NCI-H128 (cell line): ENCODE measurements around the gene PTGFRN.
A peak's percentile ranks its signal among the peaks of the same experiment; 100 is the strongest.
"Not testable (repeated sequence)": the region's sequence is repeated elsewhere in the genome, so short reads cannot be mapped to it uniquely, and the experiment has no call there.

Experiments
- DNase-seq: peaks from one replicate; lab custom pipeline; 2025; ENCODE audit not compliant: unreplicated experiment; lab: John Stamatoyannopoulos, UW

PTGFRN gene

DNA sequence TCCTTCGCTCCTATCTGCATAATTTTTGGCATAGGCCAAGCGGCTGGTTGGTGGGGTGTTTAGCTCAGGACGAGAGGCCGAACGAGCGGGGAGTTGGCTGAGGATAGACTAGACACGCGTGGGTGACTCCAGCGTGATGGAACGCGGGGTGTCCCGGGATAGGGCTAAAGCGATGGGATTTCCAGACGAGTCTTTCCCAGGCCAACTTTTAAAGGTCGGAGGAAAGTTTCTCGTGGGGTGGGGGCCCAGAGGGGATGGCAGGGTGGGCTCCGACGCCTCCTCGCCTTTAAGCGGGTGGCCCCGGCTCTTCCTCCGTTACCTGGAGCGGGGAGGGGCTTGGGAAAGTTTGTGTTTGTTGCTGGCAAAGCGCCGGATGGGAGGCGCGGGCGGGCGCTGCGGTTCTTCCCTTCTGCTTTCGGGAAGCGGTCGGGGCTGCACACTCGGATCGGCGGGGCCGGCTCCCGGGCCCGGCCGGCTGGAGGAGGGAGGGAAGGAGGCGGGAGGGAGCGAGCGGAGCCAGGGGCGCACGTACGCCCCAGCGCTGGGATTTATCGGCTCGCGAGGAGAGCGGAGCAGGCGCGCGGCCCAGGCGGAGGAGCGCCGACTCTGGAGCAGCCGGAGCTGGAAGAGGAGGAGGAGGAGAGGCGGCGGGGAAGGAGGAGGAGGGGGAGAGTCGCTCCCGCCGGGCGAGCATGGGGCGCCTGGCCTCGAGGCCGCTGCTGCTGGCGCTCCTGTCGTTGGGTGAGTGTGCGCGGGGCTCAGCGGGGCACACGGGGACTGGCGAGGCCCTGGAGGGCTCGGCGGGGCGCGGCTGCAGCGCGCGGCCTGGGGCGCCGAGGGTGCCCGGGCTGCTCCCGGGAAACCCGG, at the start of gene PTGFRN:
PTGFRN (plus strand) TSS at position 405 of the 867 bp plus-strand sequence; CDS start at position 693, 288 bp downstream.
- peak; percentile 30 for DNase-seq

DNA sequence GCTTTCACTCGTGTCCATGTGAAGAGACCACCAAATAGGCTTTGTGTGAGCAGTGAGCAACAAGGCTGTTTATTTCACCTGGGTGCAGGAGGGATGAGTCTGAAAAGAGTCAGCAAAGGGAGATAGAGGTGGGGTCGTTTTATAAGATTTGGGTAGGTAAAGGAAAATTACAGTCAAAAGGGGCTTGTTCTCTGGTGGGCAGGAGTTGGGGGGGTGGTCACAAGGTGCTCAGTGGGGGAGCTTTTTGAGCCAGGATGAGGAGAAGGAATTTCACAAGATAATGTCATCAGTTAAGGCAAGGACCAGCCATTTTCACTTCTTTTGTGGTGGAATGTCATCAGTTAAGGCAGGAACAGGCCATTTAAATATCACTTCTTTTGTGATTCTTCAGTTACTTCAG, 49.5 kb upstream of the PTGFRN start:
- DNase-seq: not testable (repeated sequence)

DNA sequence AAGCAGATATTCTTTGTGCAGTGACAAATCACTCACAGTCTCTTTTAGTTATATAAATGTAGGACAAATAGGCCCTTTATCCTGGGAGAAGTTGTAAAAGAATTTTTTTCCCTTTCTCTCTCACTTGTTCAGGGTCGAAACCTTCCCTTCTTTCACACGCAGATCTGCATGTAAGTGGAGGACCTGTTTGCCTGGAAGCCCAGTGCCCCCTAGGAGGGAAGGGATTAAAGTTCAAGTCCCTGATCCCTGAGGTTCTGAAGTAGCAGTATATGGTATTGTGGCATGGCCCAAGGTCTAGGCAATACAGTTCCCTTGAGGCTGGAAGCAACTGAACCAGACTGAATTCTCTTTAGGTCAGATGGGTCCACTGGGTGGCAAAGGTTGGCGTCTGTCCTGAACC, 48.6 kb upstream of the PTGFRN start:
- DNase-seq: no peak

DNA sequence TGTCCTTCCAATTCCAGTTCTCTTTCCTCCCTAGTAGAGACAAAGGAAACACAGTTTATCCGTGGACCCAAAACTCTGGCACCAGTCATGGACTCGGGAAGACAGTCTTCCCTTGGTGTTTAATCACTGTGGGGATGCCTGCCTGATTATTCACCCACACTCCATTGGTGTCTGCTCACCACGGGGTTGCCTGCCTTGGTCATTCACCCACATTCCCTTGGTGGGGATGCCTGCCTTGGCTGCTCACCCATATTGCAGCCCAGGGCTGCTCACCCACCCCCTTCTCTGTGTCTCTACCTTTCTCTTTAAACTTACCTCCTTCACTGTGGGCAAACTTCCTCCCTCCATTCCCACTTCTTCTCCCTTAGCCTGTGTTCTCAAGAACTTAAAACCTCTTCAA, 46.7 kb upstream of the PTGFRN start:
- not testable (repeated sequence) for DNase-seq

DNA sequence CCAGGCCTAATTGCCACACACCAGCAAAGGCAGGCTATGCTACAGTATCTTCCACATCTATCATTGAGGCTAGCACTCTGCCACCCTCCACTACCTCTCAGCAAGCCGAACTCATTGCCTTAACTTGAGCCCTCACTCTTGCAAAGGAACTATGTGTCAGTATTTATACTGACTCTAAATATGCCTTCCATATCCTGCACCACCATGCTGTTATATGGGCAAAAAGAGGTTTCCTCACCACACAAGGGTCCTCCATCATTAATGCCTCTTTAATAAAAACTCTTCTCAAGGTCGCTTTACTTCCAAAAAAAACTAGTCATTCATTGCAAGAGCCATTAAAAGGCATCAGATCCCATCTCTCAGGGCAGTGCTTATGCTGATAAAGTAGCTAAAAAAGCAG, 43.2 kb upstream of the PTGFRN start:
- not testable (repeated sequence) for DNase-seq

DNA sequence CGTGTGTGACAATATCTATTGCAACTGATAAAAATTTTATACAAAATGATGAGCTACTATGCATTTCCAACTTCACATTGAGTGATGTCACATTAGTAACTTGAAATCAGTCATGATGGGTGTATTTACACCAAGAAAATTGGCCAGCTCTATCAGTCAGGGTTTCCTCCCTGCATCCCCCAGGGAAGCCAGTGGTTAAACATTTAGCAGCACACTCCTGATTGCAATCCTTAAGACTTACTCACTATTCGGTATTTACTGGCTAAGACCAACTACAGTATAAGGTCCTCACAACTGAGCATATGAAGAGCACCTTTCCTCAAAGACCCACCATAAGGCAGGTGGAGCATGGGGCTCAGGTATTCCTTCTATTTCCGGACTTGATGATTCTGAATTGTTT, 41.3 kb upstream of the PTGFRN start:
- no peak for DNase-seq

DNA sequence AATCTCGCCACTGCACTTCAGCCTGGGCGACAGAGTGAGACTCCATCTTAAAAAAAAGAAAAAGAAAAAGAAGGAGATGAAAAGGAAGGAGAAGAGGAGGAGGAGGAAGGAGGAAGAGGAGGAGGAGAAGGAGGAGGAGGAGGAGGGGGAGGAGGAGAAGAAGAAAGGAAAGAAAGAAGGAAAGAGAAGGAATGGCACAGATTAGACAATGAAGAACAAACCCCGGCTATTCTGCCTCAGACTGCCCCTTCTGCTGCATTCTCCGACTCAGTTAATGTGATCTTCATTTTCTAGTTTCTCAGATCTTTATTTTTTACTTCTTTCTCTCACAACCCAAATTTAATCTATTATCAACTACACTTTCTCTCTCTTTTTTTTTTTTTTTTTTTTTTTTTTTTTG, 40.1 kb upstream of the PTGFRN start:
- DNase-seq: no peak

DNA sequence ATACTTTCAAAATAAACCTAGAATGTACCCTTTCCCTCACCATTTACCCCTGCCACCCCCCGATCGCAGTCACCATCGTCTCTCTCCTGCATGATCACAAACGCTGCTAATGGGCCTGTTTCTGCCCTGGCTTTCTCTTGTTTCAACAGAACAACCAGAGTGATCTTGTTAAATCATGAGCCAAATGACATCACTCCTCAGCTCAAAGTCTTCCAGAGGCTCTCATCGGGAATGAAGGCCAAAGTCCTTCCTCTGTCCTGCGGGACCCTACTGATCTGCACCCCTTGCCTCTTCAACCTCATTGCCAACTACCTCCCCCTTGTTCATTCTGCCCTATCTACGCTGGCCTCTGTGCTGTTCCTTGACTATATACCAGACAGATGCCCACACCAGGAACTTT, 39.4 kb upstream of the PTGFRN start:
- no peak for DNase-seq

DNA sequence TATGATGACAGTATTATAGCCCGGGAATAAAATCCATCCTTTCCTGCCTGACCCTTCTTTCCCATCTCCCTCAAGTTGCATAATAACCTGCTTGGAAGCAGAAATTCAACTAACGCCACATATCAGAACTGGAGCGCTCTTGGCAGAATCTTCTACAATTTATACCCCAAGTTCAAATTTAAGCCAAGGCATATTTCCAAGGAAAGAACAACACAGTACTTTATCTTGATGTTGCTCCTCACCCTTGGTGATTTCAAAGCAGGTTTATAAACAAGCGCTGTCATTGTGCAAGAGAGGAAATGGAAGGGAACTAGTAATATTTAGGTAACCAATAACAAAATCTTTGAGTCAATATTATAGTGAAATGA, 38.0 kb upstream of the PTGFRN start:
- no peak for DNase-seq

DNA sequence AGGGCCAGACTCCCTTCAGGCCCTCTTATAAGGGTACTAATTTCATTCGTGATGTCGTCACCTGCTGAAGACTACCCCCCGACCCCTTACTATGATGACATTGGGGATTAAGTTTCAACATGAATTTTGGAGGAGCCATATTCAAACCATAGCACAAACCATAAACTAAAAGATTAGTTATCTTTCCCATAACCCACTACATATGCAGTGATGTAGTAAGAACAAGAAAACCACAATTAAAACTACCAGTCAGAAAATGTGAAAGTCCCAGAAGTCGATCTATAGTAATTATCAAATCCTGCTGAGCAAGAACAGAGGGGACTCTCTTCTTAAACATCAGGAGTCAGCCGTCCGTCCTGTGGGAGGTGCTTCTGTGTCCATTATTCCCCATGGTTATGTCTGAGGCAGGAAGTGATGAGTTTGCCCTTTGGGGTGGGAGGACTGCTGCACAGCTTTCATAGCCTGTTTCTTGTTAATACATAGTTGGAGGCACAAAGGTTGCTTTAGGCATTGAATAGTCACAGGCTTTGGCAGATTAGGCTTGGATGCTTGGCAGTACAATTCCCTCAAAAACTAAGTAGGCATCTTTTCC, 35.9 kb upstream of the PTGFRN start:
- no peak for DNase-seq

DNA sequence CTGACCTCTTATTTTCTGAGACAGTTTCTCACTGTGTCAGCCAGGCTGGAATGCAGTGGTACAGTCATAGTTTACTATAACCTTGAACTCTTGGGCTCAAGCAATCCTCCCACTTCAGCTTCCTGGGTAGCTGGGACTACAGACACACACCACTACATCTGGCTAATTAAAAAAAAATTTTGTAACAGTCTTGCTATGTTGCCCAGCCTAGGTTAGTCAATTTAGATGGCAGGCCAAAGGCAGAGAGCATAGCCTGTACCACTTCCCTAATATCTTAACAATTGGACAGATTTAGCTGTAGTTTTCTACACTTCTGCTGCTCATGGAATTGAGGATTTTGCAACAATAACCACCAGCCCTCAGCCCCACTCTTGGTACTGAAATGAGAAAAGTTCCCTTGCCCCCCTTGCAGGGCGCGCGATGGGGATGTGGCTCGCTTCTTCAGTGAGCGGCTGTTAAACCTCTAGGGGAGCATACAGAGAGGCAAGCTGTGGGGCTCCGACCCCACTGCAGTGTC, 34.9 kb upstream of the PTGFRN start:
- DNase-seq: no peak

DNA sequence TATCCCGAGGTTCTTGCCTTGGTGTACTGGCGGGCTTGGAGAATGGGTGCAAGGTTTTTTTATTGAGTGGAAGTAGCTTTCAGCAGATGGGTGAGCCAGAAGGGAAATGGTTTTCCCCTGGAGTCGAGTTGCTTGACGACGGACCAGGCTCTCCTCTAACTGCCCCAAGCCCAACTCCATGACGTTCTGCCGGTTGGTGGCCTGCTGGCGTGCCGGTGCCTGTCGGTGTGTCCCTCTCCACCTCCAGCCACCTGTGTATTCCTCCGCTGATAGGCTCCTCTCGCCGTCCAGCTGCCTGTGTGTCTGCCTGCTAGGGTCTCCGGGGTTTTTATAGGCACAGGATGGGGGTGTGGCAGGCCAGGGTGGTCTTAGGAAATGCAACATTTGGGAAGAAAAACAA, 34.3 kb upstream of the PTGFRN start:
- DNase-seq: no peak

DNA sequence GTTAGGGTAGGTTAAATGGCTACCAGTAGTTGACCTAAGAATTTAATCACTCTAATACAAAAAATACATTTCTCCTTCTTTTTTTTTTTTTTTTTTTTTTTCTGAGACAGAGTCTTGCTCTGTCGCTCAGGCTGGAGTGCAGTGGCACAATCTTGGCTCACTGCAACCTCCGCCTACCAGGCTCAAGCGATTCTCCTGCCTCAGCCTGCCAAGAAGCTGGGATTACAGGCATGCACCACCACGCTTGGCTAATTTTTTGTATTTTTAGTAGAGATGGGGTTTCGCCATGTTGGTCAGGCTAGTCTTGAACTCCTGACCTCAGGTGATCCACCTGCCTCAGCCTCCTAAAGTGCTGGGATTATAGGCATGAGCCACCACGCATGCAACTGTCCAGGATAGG, 33.8 kb upstream of the PTGFRN start:
- not testable (repeated sequence) for DNase-seq

DNA sequence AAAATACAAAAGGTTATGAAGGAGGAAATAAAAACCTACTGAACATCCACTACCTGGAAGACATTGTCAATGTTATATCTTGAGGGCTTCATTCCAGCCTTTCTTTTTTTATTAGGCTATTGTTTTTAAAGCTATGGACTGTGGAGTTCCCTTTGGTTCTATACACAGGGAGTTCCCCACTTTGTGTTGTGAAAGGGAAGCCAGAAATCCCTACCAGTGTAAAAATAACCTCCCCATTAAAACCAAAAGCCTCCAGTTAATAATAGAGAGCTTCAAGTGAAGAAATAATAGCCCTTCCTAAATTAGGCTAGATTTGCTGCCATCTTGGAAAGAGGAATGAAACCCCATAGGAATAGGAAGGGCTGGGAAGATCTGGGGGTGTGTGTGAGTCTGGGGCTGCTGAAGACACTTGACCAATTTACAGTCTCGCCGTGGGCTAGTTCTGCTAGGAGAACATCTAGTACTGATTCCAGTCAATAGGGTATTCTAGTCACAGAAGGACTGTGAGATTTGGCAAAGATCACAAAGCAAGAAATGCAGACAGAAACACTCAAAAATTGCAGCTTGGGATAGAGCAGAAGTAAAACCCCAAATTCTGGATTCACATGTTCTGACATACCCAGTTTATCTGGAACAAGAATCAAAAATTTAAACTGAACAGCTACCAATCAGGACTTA, 32.4 kb upstream of the PTGFRN start:
- DNase-seq: no peak

DNA sequence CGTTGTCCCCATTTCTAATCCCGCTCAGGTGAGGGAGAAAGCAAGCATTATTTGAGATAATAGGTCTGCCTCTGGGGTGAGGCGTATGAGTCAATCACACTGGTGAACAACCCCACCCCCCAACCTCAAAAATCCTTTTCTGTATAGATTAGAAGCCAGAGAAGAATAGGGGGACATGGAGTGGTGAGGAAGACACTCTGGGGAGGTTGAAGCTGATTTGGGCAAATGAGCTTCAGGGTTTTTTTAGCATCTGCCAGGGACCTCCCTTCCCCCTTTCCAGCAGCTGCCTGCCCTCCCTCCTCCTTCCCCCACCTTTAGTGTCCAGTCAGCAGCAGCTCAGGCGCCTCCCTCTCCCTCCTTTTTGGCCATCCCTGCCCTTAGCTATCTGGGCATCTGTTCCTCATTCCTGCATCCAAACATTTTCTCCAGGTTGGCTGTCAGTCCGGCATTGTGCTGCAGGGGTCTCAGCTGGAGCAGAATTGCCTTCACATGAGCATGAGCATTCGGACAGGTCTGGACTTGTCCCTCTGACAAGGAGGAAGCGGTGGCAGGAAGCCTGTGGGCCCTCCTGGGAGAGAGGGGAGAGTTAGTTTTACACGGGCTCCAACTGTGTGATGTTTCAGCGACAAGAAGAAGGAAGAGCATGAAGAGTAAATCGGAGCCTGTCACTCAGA, 30.8 kb upstream of the PTGFRN start:
- peak; percentile 29 for DNase-seq

DNA sequence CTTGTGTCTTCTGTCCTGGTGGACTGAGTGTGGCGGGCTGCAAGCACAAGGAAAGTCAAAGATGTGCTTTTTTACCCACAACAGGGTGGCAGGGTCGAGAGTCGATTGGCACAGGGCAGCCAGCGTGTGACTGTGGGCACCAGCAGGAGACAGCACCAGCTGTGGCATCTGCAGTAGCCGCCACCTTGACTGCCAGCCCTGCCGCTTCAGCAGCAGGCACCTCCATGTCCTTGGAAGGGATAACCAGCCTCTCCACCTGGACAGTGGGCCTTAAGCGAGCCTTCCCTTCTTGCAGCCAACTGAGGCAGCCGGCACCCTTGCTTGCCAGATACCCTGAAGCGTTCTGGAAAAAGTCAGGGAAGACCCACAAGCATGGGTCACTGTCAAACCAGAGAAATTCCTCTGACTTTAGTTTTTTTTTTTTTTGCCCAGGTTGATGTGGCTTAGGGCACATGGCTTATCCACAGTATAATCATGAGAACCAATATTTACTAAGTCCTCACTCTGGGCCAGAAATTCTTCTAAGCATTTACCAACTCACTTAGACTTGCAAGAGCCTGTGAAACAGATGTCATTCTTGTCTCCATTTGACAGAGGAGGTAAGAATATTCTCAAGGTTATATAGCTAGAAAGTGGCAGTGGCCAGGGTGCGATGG, 30.1 kb upstream of the PTGFRN start:
- DNase-seq: no peak

DNA sequence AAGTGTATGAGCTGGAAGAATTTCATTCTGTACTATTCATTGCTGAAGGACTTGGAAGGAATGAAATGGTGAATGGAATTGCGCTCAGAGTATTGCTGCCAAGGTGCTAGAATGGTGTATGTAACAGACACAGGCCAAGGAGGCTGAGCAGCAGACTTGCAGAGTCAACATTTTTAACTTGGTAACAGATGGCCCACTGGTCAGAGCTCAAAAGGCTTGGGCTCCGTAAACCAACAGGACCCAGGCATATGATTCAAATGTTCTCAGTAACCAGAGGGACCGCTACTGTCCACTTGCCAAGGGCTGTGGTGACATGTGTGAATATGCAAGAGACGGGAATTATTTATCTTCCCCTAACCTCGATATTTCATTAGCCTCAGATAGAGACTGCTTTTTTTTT, 28.8 kb upstream of the PTGFRN start:
- no peak for DNase-seq

DNA sequence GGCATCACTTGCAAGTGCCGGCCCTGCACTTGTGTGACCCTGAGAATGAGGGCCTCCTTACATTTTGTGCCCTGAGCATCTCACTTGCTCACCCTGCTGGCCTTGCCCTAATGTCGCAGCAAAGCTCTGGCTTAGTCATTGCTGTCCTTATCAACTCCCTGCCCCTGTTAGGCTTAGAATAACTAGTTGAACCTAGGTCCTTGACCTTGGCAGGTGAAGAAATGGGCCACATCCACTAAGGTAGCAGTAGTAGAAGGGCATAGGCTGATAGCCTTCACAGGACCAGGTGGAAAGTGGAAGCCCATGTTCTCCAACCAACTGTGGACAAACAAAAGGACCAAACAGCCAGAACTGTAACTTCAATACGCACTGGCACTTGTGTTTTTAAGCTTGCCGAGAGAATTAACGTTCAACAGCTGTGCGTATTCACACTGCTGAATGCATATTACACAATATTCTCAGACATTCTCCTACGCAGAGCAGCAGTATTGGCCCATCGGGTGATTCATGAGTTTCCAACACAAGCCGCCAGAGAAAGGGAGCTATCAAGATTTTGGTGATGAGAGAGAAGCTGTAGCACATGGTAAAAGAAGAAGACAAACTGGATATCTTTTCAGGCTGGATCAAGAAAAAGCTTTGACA, 27.7 kb upstream of the PTGFRN start:
- no peak for DNase-seq

DNA sequence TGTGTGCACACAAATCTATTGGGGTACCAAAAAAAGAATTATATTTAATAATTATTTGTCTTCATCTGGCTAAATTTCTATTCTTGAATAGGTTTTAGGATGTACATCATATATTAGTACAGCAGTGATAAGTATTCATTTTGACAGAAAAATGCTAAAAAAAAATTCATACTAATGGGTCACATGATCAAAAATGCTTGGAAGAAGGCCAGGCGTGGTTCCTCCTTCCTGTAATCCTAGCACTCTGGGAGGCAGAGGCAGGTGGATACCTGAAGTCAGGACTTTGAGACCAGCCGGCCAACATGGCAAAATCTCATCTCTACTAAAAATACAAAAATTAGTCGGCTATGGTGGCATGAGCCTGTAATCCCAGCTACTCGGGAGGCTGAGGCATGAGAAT, 26.9 kb upstream of the PTGFRN start:
- no peak for DNase-seq

DNA sequence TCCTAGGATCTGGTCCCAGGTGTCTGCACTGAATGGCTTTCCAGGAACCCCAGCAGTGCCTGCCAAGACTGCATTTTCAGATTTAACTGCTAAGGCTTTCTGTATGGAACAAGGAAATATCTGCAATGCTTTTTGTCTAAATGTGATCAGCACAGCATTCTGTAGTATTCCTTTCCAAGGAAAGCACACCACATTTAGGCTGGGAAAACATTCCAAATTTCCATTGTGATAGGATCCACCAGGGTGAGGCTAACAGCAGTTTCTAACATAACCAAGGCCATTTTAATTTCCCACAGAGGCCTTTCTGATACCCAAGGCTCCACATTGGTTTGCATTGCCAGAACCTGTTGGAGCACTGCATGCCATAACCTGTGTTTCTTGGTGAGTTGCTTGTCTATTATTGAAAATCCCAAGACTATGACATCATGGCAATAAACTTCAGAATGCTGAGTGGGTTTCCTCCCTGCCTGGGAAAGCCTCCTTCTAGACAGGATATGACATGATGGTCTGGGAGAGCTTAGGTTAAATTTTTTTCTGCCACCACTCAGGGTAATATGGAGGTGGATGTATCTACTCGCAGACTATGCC, 23.3 kb upstream of the PTGFRN start:
- no peak for DNase-seq
